Inferior parietal cortex (tissue), 1 donor: ENCODE data around the gene PSMD1.
A peak's percentile ranks its signal among the peaks of the same experiment; 100 is the strongest.
"Not testable (repeated sequence)": the region's sequence is repeated elsewhere in the genome, so short reads cannot be mapped to it uniquely, and the experiment has no call there.

Experiments
- DNase-seq: peaks from one replicate; pipeline ENCODE4 v3.0.0-alpha.2; 2016; ENCODE audit errors: extremely low spot score

PSMD1 gene

DNA sequence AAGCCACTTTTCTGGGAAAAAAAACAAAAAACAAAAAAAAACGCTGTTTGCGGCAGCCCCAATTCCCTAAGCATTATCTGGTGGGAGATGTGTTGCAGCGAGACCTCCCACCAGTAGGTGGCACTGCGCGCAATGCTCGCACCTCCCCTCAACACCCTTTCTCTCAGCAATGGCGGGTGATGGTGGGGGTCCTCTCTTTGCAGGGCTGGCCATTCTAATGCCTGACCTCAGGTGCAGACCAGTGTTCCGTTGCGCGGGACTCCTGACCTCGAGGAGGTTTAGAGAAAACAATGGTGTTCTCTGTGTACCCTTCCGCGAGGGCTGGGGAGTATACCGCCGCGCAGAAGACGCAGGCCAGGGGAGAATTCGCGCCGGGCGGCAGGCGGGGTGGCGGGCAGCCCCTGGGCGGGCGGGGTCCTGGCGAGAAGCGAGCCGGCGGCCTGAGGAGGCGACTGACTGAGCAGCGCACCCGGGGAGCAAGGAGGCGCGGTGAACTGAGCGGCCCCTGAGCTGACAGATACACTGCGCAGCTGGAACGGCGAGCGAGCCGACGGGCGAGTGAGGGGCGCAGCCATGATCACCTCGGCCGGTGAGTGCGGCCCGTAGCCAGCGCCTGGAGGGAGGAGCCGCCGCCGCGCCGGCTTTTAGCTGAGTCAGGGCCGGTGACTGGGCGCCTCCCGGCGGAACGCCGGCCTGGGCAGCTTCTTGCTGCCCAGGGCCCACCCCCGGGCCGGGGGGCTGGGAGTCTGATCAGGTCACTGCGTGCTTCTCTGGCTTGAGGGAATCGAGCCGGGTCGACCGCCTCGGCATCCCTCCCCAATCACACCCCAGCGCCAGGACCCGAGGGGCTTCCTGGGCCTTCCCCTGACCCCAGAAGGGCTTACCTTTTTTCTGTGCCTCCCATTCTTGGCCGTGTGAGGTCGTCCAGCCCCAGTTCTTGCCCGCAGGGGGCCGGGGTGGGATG lies at the start of gene PSMD1:
Gene PSMD1 (plus strand): TSS at position 415 of the 964 bp plus-strand sequence. CDS start 159 bp downstream, at position 574.
- peak; percentile 93 for DNase-seq

DNA sequence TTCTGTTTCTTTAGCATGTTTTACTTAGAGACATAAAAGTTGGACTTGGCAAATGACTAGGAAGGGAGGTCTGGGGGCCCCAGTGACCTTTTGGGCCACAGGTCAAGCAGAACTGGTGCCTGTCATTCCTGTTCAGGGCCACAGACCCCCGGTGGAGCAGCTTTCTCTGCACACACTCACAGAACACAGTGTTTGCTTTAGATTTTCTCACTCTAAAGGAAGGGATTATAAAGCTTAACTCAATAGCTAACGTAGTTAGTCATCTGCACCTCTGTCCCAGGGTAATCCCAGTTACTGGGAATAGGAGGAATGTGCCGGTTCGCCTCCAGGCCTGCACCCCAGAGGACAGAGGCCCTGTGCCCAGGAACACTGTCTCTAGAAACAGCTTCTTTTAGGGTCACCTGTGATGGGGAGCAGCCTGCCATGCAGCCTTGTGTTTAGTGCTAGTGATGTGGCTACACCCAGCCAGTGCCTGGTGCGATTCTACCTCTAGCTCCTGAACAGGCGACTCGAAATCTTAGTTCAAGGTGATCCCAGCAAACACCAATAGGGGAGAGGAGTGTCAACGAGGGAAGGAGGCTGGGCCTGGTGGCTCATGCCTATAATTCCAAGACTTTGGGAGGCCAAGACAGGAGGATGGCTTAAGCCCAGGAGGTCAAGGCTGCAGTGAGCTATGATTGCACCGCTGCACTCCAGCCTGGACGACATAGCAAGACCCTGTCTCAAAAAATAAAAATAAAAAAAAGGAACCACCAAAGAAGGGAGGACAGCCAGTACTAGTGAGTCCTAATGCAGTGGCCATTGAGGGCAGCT lies 49.2 kb upstream of the PSMD1 start:
- DNase-seq: no peak

DNA sequence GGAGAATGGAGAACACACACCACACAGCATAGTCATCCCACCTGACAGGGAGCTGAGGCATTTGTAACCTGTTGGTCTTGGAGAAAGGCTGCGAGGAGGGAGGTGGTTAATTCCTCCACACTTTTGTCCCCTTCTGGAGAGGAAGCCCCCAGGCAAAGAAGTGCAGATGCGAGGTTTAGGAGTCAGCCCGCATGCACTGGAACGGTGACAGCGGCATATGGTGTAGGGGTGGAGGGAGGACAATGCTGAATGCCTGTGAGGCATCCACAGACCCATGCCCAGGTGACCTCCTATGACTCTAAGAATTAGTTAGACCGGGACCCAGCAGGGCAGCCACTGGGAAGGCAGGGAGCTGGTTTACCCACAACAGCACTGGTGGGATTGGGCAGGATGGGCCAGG lies 48.5 kb upstream of the PSMD1 start:
- DNase-seq: no peak

DNA sequence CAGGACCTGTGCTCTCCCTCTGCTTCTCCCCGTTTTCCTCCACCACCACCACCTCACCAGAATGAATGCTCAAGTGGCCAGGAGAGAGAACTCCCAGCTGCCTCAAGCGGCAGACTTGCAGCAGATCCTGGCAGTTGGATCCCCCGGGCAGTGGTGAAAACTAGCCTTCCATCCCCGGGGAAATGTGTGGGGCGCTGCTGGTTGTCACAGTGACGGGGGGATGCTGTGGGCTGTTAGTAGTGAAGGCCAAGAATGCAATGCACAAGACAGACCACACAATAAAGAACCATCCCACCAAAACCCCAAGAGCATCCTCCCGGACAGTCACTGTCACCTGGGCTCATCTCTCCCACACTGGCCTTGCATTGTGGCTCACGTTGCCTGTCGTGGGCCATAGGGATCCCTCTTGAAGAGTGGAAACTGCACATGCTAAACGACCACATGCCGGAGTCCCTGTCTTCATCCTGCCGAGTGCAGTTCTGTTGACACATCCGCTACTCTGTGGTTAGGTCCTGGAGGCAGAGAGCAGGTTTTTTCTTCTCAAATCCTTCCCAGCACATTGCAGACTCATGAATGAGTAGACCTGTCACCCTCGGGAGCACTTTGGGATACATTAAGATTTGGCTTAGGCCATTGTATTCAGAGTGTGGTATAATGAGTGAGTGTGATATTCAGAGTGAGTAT lies 47.3 kb upstream of the PSMD1 start:
- DNase-seq: no peak

DNA sequence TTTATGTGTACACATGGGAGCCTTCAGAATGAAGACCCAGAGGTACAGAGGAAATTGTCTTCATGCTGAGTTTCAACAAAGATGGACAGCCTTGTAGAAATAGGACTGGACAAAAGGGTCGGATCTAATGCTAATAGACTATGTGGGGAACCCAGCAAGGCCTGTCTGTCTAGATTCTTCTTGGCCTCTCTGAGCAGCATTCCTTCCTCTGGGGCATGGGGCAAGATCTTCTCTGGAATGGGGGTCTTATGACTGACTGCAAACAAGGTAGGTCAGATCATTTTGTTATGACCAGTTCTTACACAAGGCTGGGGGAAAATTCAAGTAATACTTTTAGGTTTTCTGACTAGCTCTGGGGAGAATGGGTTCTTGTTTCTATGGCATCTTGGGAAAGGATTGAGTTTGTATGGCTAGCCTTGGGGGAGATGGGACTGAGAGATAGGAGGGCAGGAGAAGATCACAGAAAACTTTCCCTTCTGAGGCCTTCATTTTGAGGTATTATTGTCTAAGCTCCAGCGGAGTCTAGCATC lies 46.4 kb upstream of the PSMD1 start:
- DNase-seq: no peak

DNA sequence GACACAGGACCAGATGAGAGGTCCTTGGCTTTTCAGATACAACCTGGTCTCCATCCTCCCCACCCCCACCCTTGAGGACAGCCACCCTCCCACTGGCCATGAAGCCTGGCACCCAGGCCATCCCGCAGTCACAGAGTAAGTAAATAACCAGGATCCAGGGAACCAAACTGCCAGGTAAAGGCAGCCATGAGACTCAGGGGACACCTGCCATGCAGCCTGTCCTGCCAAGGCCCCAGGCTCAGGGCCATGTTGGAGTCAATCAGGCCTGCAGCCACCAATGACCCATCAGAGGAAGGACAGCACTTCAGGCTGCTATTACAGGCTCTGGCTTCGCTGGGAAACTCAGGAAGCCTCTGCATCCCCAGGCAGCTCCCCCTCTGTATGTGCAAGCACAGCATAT lies 45.1 kb upstream of the PSMD1 start:
- no peak for DNase-seq

DNA sequence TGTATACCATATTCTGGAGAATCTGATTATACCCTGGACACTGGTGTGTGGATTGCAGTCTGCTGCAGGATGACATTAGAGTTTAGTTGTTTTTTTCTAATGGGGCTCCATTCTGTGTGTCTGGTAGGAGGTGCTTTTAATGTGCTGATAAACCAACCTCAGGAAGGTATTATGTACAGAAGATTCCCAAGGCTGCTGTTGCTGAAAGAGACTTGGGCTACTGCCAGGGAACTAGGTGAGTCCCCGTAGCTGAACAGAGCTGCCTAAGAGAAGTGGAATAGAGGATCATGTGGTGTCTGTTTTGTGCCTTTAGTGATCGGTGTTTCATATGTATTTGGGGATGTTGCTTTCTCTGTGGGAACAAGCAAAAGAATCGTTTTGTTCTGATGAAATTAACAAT lies 44.2 kb upstream of the PSMD1 start:
- DNase-seq: no peak

DNA sequence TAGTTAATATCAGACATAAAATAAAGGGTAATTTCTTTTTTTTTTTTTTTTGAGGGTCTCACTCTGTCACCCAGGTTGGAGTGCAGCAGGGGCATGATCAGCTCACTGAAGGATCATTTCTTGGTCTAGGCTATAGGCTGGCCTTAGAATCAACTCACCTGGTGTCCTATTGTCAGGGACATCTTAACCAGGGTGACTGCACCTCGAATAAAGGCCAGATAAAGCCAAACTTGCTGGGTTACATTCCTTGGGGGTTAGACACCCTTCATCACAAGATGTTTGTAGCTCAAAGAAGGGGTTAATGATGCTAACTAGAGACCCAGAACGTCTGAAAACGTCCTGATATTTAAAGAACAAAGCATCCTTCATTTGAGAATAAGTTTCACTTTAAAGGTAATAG lies 42.8 kb upstream of the PSMD1 start:
- no peak for DNase-seq

DNA sequence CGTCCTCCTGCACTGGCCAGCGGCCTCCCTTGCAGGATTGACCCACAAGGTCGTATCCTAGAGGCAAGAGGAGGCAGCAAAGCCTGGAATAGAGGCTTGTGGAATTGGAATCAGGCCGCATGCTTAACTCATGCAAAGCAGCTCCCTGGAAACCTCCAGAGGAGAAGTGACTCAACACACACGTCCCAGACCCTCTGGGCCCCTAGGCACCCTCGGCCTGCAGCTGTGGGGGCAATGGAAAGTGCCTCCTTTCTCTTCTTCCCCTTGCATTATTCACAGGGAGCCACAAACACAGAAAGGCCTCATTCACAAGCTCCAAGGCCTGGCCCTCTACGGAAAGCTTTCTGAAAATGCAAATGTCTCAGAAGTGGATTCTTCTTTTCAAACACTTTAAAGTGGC lies 41.2 kb upstream of the PSMD1 start:
- DNase-seq: no peak

DNA sequence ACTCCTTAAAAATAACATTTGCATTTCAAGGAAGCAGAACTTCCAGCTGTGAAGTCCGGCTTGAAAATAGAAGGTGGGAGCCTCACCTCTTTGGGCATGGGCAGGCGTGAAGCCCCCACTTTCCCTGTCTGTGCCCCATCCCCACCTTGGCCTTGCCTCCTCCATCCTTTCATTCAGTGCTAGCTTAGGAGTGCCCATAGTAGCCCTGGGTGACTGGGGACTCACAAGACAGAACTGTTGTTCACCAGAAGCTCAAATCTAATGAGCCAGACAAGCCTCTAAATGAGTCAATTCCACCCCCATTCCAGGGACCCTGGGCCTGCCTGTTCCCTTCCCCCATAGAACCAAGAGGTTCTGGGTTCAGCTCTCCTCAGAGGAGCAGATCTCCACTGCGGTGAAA lies 40.7 kb upstream of the PSMD1 start:
- no peak for DNase-seq

DNA sequence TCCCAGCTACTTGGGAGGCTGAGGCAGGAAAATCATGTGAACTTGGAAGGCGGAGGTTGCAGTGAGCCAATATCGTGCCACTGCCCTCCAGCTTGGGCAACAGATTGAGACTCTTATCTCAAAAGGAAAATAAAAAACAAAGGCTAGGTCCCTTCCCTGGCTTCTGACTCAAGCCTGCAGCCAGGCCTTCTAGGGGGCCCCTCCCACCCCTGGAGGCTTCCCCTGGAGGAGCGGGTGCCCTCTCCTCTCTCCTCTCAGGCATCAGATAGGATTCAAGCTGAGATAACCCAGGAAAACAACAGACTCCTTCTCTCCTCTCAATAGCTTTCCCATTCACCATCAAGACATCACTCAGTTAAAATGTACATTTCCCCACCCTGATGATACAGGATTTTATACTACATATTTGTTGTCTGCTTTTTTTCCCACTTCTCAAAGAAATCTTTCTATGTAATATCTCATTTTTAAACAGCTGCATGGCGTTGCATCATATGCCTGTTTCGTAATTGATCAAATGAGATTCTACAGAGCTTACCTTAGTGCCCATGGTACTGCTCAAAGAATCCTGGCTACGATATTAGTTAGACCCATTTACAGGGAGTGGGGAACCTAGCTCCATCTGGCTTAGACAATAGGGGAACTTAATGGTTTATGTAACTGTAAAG lies 40.0 kb upstream of the PSMD1 start:
- no peak for DNase-seq

DNA sequence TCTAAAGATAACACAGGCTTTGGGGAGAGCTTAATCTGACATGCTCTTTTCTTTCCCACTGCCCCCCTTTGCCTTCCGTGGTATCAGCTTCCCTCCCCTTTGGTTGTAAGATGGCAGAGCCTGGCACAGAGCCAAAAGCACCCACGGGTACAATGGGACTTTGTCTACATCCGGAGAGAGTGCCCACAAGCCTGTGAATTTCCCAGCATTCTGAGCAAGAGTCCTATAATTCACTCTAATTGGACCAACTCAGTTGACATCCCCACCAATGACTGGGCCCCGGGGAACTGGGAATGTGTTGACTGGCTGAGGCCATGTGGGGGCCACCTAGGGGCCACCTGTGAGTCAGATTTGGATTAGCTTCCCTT lies 39.5 kb upstream of the PSMD1 start:
- DNase-seq: peak; percentile 95

DNA sequence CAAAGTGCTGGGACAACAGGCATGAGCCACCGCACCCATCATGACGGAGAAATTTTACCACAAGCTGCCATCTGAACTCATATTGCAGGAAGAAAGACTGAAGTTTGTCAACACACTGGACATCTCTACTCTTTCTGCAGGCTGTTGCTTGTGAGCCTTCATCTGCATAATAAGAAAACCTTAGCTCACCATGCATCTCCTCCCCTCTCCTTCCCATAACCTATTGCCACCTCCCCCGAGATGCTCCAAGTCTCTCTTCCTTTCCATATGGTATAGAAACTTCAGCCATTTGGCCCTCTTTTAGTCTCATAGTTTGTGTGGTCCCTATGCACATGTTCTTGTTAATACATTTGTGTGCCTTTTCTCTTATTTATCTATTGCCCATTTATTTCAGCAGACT lies 38.5 kb upstream of the PSMD1 start:
- no peak for DNase-seq

DNA sequence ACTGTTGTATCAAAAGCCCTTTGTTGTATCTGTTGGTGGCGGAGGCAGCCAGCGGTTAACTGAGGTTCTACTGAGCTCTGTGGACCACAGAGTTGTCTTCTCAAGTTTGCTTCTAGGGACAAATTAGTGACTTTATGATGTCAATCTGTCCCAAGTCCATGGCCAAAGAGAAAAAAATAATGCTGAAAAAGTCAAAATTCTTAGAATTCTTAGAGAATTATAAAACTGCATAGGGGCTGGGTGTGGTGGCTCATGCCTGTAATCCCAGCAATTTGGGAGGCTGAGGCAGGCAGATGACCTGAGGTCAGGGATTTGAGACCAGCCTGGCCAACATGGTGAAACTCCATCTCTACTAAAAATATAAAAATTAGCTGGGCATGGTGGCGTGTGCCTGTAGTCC lies 31.6 kb upstream of the PSMD1 start:
- not testable (repeated sequence) for DNase-seq

DNA sequence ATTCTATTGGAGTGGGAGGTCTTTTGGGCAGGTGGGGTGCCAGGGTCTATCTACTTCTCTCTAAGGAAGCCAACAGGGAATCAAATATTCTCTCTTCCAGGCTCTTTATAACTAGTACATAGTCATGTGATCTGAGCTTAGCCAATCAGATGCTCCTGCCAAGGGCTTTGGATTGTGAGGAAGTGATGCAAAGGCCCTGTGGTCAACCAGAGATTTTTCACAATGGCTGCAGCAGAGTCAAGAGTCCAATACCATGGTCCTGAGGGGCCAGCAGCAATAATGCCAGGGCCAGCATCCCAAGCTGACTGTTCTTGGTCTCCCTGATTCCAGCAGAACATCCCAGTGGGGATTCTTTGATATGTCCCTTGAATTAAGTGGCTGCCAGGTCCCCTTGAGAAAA lies 27.8 kb upstream of the PSMD1 start:
- no peak for DNase-seq

DNA sequence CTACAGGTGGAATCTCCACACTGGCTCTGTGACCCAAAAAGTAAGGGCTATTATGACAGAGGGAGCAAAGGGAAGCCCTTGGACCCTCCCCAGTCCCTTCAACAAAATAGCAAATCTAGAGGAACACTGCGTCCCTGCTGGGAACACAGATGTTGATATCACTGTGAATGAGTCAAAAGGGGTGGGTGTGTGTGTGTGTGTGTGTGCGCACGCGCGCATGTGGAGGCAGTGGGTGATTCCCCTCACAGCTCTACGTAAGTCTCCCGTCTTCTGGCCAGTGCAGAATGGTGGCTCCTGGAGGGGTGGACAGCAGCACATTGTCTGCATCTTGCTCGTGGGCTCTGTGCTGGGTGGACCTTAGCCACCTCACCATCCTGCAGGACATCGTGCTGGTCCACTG lies 27.1 kb upstream of the PSMD1 start:
- no peak for DNase-seq

DNA sequence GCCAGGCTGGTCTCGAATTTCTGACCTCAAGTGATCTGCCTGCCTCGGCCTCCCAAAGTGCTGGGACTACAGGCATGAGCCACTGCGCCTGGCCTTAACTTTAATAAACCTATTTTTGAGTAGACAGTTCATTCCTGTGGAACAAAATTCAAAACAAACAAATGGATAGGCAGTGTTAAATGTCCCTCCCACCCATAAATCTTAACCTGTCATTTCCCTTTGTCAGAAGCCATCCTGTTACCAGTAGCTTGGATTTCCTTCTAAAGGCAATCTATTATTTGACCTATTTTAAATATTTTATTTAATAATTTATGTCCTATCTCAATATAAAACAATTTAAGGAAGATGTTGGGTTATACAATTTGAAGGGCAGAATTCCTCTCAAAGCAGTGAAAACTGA lies 25.9 kb upstream of the PSMD1 start:
- no peak for DNase-seq

DNA sequence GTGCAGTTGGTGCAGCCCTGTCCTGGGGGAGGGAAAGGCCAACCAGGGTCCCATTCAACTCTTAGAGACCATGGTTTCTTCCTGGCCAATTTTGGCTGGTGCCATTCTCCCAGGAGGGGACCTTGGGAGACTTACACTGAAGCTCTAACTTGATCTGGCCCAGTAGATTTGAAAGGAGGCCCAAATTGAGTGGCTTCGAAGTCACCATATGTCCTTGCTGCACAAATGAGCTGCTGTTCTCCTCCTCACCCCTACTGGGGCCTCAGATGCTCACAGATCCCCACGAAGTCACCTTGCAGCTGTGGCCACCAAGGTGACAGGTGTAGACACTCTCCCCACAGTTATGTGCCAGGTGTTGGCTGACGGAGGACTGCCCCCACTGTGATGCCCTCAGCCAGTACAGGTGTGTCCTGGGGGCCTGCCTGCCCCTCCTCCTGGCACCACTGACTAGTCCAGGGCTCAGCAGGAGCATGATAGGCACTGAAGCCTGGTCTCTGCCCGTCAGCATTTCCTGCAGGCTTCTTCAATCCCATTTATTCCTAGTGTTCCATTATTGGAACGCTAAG lies 24.0 kb upstream of the PSMD1 start:
- no peak for DNase-seq

DNA sequence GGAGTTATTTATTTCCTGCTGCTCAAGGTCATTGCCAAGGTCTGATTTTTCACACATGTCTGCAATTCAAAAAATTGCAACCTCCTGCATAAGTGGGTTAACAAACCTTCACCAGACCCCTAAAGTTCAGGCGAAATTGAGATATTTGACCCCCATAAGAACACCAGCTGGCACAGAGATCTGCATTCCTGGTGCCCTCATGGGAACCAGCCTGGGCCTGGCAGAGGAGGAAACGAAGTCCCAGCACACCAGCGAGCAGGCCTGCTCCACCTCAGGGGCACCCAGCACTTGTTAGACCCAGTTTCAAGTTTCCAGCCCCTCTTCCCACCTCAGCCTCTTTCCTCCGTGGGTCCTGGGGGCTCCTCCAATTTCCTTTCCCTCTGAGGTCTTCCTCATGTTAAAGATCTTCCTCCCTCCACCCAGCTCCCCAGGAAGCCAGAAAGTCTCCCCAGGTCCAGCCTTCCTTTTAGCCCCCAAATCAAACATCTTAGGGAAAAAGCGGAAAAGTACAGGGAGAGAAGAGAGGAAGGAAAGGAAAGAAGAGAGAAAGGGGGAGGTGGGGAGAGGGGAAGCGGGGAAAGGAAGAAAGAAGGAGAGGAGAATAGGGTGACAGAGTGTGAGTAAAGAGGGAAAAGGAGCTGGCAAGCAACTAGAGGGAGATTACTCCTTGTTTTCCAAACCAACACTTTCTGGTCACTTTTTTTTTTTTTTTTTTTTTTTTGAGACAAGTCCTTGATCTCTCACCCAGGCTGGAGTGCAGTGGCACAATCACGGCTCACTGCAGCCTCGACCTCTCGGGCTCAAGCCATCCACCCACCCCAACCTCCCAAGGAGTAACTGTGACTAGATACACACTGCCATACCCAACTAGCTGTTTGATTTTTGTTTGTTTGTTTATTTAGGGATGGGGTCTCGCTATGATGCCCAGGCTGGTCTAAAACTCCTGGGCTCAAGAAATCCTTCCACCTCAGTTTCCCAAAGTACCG lies 23.2 kb upstream of the PSMD1 start:
- no peak for DNase-seq

DNA sequence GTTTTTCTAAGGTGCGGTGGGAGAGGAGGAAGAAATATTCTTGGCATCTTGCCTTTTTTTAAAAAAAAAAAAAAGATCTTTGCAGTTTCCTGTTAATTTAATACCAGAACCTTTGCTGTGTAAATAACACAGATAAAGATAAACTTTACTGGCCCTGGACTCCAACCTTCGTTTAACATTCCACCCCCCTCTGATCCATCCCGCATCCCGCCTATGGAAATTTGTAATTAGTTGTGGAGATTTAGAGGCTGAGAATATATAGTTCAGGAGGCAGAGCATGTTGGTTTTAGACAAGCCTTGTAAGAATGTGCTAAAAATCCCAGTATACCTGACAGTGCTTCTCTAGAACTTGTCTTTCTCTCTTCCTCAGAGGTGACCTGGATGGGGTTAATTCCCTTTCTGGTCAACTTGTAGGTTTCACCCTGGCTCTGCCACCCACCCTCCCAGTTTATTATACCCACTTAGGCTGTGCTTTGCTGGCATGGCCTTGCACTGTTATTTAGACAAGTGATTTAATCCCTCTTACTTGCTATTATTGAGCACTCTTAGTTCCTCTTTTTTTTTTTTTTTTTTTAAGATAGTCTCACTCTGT lies 22.3 kb upstream of the PSMD1 start:
- DNase-seq: no peak
